Measurements from ENCODE around the gene CNOT3. TPM values are rescaled to one million over a fixed set of nuclear protein-coding genes. Genes with fewer than 3 reads are reported as not detected.
A peak's percentile ranks its signal among the peaks of the same experiment; 100 is the strongest.
"Not testable (repeated sequence)": the region's sequence is repeated elsewhere in the genome, so short reads cannot be mapped to it uniquely, and the experiment has no call there.

Gene CNOT3
- total and polyA plus RNA-seq, 2 experiments from 2014 or later = 12.0 to 50.1 TPM

- 93% methylated on average over 21 of the region's 25 CpGs for WGBS (ENCODE audit: low lambda C conversion rate, missing lambda C conversion rate)
- Histone ChIP-seq H3K4me3 (no peak overlapping the region), H3K27ac (no peak overlapping the region), H3K27me3 (no peaks in the 10 kb centered on the region), H3K36me3 (replicated peaks; ENCODE audit: insufficient read depth, low read depth) (no peaks in the 10 kb centered on the region), H4K20me1 (ENCODE audit: insufficient read depth, poor library complexity, severe bottlenecking) (no peaks in the 10 kb centered on the region), H2AFZ (no peak overlapping the region), H3K4me1 (ENCODE audit: insufficient read depth) (peaks cover 11% of the 10 kb centered on the region), H3K79me2 (no peaks in the 10 kb centered on the region), H3K4me2 (no peak overlapping the region), H3K9me3 (ENCODE audit: low read depth) (no peaks in the 10 kb centered on the region), H3K9me2 (replicated peaks; ENCODE audit: insufficient read depth) (no peaks in the 10 kb centered on the region)
- no peak for DNase-seq (ENCODE audit: low spot score)
- TF ChIP-seq, protein P1, sequence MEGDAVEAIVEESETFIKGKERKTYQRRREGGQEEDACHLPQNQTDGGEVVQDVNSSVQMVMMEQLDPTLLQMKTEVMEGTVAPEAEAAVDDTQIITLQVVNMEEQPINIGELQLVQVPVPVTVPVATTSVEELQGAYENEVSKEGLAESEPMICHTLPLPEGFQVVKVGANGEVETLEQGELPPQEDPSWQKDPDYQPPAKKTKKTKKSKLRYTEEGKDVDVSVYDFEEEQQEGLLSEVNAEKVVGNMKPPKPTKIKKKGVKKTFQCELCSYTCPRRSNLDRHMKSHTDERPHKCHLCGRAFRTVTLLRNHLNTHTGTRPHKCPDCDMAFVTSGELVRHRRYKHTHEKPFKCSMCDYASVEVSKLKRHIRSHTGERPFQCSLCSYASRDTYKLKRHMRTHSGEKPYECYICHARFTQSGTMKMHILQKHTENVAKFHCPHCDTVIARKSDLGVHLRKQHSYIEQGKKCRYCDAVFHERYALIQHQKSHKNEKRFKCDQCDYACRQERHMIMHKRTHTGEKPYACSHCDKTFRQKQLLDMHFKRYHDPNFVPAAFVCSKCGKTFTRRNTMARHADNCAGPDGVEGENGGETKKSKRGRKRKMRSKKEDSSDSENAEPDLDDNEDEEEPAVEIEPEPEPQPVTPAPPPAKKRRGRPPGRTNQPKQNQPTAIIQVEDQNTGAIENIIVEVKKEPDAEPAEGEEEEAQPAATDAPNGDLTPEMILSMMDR (IDR thresholded peaks at IDR 0.05; ENCODE audit: poor library complexity) = no peak
- TF ChIP-seq EZH2 (IDR thresholded peaks at IDR 0.05; ENCODE audit: borderline replicate concordance) = no peak
- TF ChIP-seq EZH2phosphoT487 (IDR thresholded peaks at IDR 0.05; ENCODE audit: low read depth, severe bottlenecking, unreplicated experiment) = no peak
Measured at GRCh38 chr19:54165222-54165621, 27.7 kb downstream of the CNOT3 start.

GRCh38 chr19:54168174-54168917, 30.8 kb downstream of the CNOT3 start:
- Histone ChIP-seq H3K4me2 (no peak overlapping the region), H3K9me3 (ENCODE audit: low read depth) (no peaks in the 10 kb centered on the region), H2AFZ (no peak overlapping the region), H3K4me3 (no peak overlapping the region), H3K27me3 (no peaks in the 10 kb centered on the region), H3K79me2 (no peaks in the 10 kb centered on the region), H3K27ac (no peak overlapping the region), H3K4me1 (ENCODE audit: insufficient read depth) (no peaks in the 10 kb centered on the region), H4K20me1 (ENCODE audit: insufficient read depth, poor library complexity, severe bottlenecking) (no peaks in the 10 kb centered on the region), H3K9me2 (replicated peaks; ENCODE audit: insufficient read depth) (no peaks in the 10 kb centered on the region), H3K36me3 (replicated peaks; ENCODE audit: insufficient read depth, low read depth) (no peaks in the 10 kb centered on the region)
- TF ChIP-seq, protein P1 (IDR thresholded peaks at IDR 0.05; ENCODE audit: poor library complexity) = peak; percentile 83
- TF ChIP-seq EZH2 (IDR thresholded peaks at IDR 0.05; ENCODE audit: borderline replicate concordance) = no peak
- 38% methylated on average over 18 of the region's 25 CpGs for WGBS (ENCODE audit: low lambda C conversion rate, missing lambda C conversion rate)
- peak; percentile 95 for DNase-seq (ENCODE audit: low spot score)

DNA sequence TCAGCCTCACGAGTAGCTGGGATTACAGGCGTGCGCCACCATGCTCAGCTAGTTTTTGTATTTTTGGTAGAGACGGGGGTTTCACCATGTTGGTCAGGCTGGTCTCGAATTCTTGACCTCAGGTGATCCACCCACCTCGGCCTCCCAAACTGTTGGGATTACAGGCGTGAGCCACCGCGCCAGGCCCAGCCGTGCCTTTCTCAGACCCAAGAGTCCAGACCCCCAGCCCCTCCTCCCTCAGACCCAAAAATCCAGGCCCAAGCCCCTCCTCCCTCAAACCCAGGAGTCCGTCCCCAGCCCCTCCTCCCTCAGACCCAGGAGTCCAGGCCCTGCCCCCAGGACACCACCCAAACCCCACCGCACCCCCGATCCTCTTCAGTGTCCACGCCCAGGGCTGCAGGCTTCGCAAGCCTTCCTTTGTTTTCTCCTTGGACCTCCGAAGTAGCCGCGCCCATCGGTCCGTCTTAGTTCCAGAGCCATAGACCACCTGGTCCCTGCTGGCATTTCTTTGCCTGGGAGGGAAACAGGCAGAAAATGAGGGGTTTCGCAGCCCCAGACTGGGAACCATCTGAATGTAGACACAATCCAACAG, 31.7 kb downstream of the CNOT3 start:
- H3K9me2 ChIP-seq (replicated peaks; ENCODE audit: insufficient read depth) = no peaks in the 10 kb centered on the region
- no peak overlapping the region for H3K4me2 ChIP-seq
- no peaks in the 10 kb centered on the region for H3K4me1 ChIP-seq (ENCODE audit: insufficient read depth)
- no peak overlapping the region for H2AFZ ChIP-seq
- no peaks in the 10 kb centered on the region for H4K20me1 ChIP-seq (ENCODE audit: insufficient read depth, poor library complexity, severe bottlenecking)
- 94% methylated on average over 17 of the region's 21 CpGs for WGBS (ENCODE audit: low lambda C conversion rate, missing lambda C conversion rate)
- H3K4me3 ChIP-seq = no peak overlapping the region
- H3K9me3 ChIP-seq (ENCODE audit: low read depth) = no peaks in the 10 kb centered on the region
- H3K27ac ChIP-seq = no peak overlapping the region
- H3K36me3 ChIP-seq (replicated peaks; ENCODE audit: insufficient read depth, low read depth) = no peaks in the 10 kb centered on the region
- no peaks in the 10 kb centered on the region for H3K27me3 ChIP-seq
- no peaks in the 10 kb centered on the region for H3K79me2 ChIP-seq
- TF ChIP-seq EZH2 (IDR thresholded peaks at IDR 0.05; ENCODE audit: borderline replicate concordance) (no peak), EZH2phosphoT487 (IDR thresholded peaks at IDR 0.05; ENCODE audit: low read depth, severe bottlenecking, unreplicated experiment) (no peak)
- TF ChIP-seq, protein P1 (IDR thresholded peaks at IDR 0.05; ENCODE audit: poor library complexity) = no peak
- DNase-seq (ENCODE audit: low spot score) = no peak

- WGBS (ENCODE audit: low lambda C conversion rate, missing lambda C conversion rate) = 74% methylated on average over 15 of the region's 23 CpGs
- peak overlapping the region; percentile 75 for H3K4me2 ChIP-seq
- H3K27ac ChIP-seq = peak overlapping the region; percentile 43
Measured at GRCh38 chr19:54171736-54172431, 34.3 kb downstream of the CNOT3 start.

More at GRCh38 chr19:54171736-54172431, 34.3 kb downstream of the CNOT3 start:
- not testable (repeated sequence) for H3K79me2 ChIP-seq; H3K36me3 ChIP-seq (replicated peaks; ENCODE audit: insufficient read depth, low read depth); H3K9me3 ChIP-seq (ENCODE audit: low read depth); H3K4me3 ChIP-seq; DNase-seq (ENCODE audit: low spot score); H3K9me2 ChIP-seq (replicated peaks; ENCODE audit: insufficient read depth); H3K27me3 ChIP-seq; H4K20me1 ChIP-seq (ENCODE audit: insufficient read depth, poor library complexity, severe bottlenecking); H2AFZ ChIP-seq; H3K4me1 ChIP-seq (ENCODE audit: insufficient read depth)
